Fibroblast of peridontal ligament (primary cell): ENCODE data around the gene RHCE.
"Not testable (repeated sequence)": the region's sequence is repeated elsewhere in the genome, so short reads cannot be mapped to it uniquely, and the experiment has no call there.

ENCODE experiments used
- DNase-seq: peaks from one replicate; pipeline ENCODE4 v3.0.0-alpha.2; 2010; ENCODE audit errors: extremely low read depth

Gene RHCE

GRCh38 chr1:25420715-25421114, at the start of gene RHCE:
RHCE (minus strand) TSS chr1:25420825; CDS start chr1:25420786, 39 bp downstream.
- DNase-seq: not testable (repeated sequence)

- DNase-seq: peak; percentile 56
Observed at GRCh38 chr1:25469177-25469576, 48.6 kb upstream of the RHCE start.

- peak; percentile 18 for DNase-seq
Observed at GRCh38 chr1:25468033-25468432, 47.4 kb upstream of the RHCE start.

- DNase-seq: no peak
Observed at GRCh38 chr1:25467616-25468015, 47.0 kb upstream of the RHCE start.

GRCh38 chr1:25467193-25467592, 46.6 kb upstream of the RHCE start:
- DNase-seq: no peak

GRCh38 chr1:25462732-25463131, 42.1 kb upstream of the RHCE start:
- no peak for DNase-seq

GRCh38 chr1:25461849-25462248, 41.2 kb upstream of the RHCE start:
- DNase-seq: no peak

GRCh38 chr1:25460816-25461215, 40.2 kb upstream of the RHCE start:
- DNase-seq: not testable (repeated sequence)

- no peak for DNase-seq
Observed at GRCh38 chr1:25460020-25460419, 39.4 kb upstream of the RHCE start.

GRCh38 chr1:25458541-25459298, 38.1 kb upstream of the RHCE start:
- peak; percentile 18 for DNase-seq

- DNase-seq: no peak
Observed at GRCh38 chr1:25456502-25456901, 35.9 kb upstream of the RHCE start.

- DNase-seq: no peak
Observed at GRCh38 chr1:25451908-25452307, 31.3 kb upstream of the RHCE start.

GRCh38 chr1:25450891-25451290, 30.3 kb upstream of the RHCE start:
- no peak for DNase-seq

GRCh38 chr1:25447547-25447946, 26.9 kb upstream of the RHCE start:
- no peak for DNase-seq

GRCh38 chr1:25445993-25446538, 25.4 kb upstream of the RHCE start:
- no peak for DNase-seq

- not testable (repeated sequence) for DNase-seq
Observed at GRCh38 chr1:25444604-25445003, 24.0 kb upstream of the RHCE start.

- DNase-seq: no peak
Observed at GRCh38 chr1:25443030-25443699, 22.5 kb upstream of the RHCE start.

GRCh38 chr1:25442178-25442577, 21.6 kb upstream of the RHCE start:
- DNase-seq: no peak

- DNase-seq: no peak
Observed at GRCh38 chr1:25439287-25439686, 18.7 kb upstream of the RHCE start.

- DNase-seq: no peak
Observed at GRCh38 chr1:25437672-25438071, 17.0 kb upstream of the RHCE start.

- no peak for DNase-seq
Observed at GRCh38 chr1:25435397-25436108, 14.9 kb upstream of the RHCE start.
